ENCODE measurements around the gene SAMD4A. TPM values are rescaled to one million over a fixed set of nuclear protein-coding genes. Genes with fewer than 3 reads are reported as not detected.
"Not testable (repeated sequence)": the region's sequence is repeated elsewhere in the genome, so short reads cannot be mapped to it uniquely, and the experiment has no call there.

The SAMD4A gene
- total RNA-seq, 1 donor from 2014 or later: 4.7 TPM

DNA sequence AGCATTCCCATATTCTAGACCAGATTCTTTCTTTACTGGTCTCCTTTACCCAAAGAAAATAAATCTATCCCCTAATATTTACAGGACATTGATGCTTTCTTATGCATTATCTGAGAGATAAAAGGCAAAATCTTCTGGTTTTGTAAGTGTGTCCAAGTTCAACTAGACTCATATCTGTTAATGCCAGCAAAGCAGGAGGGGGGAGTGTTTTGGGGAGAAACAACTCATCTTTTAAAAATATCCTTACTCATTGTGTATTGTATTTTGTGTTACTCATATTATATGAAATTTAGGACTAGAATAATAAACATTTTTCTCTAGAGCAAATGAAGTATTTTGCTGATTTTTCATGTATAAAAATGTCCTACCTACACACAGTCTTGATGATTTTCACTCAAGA lies 54.8 kb downstream of the SAMD4A start:
- Mint-ChIP-seq H3K4me1 (peaks cover 17% of the 10 kb centered on the region), H3K4me3 (no peak overlapping the region), H3K27ac (ENCODE audit: unreplicated experiment) (no peak overlapping the region), H3K27me3 (ENCODE audit: low read depth) (no peaks in the 10 kb centered on the region), H3K36me3 (ENCODE audit: low read depth) (peaks cover 6% of the 10 kb centered on the region), H3K9me3 (peaks cover 5% of the 10 kb centered on the region)
- no peak for DNase-seq (ENCODE audit: low read depth, low spot score)
- no peak for TF ChIP-seq CTCF (conservative IDR thresholded peaks at IDR 0.05)

GRCh38 chr14:54622192-54622958 lies 55.4 kb downstream of the SAMD4A start:
- TF ChIP-seq CTCF (conservative IDR thresholded peaks at IDR 0.05): no peak
- no peak for DNase-seq (ENCODE audit: low read depth, low spot score)
- Mint-ChIP-seq H3K27me3 (ENCODE audit: low read depth) (no peaks in the 10 kb centered on the region), H3K4me1 (peaks cover 24% of the 10 kb centered on the region), H3K36me3 (ENCODE audit: low read depth) (peaks cover 6% of the 10 kb centered on the region), H3K9me3 (peaks cover 5% of the 10 kb centered on the region), H3K4me3 (no peak overlapping the region), H3K27ac (ENCODE audit: unreplicated experiment) (peak overlapping the region; percentile 70)

GRCh38 chr14:54623279-54624004 lies 56.5 kb downstream of the SAMD4A start:
- no peak for DNase-seq (ENCODE audit: low read depth, low spot score)
- no peak overlapping the region for H3K4me3 Mint-ChIP-seq
- peaks cover 35% of the 10 kb centered on the region for H3K4me1 Mint-ChIP-seq
- no peaks in the 10 kb centered on the region for H3K9me3 Mint-ChIP-seq
- no peak overlapping the region for H3K27ac Mint-ChIP-seq (ENCODE audit: unreplicated experiment)
- TF ChIP-seq CTCF (conservative IDR thresholded peaks at IDR 0.05): no peak
- H3K27me3 Mint-ChIP-seq (ENCODE audit: low read depth): no peaks in the 10 kb centered on the region
- H3K36me3 Mint-ChIP-seq (ENCODE audit: low read depth): peaks cover 2% of the 10 kb centered on the region

- H3K36me3 Mint-ChIP-seq (ENCODE audit: low read depth); H3K27ac Mint-ChIP-seq (ENCODE audit: unreplicated experiment); H3K4me3 Mint-ChIP-seq; H3K27me3 Mint-ChIP-seq (ENCODE audit: low read depth); DNase-seq (ENCODE audit: low read depth, low spot score); H3K9me3 Mint-ChIP-seq: not testable (repeated sequence)
- peaks cover 35% of the 10 kb centered on the region for H3K4me1 Mint-ChIP-seq
Observed at GRCh38 chr14:54624005-54624358, 57.1 kb downstream of the SAMD4A start.

DNA sequence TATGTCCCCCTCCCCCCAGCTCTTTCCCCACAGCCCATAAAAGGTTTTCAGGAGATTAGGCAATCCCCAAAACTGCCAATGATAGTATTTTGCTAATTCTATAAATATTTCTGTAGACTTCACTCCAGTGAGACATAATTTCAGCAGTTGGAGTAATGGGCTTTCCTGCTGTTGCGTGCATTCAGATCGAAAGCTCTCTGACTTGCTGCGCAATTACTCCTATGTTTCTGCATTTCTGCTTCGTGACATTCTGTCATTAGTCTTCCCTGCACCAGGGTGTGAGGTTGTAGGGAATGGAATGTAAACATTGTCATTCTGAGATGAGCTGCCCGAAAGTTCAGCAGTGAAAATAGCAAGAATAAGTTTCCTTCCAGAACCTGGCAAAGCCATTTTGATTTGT lies 58.2 kb downstream of the SAMD4A start:
- Mint-ChIP-seq H3K27ac (ENCODE audit: unreplicated experiment) (no peak overlapping the region), H3K4me1 (peaks cover 35% of the 10 kb centered on the region), H3K9me3 (no peaks in the 10 kb centered on the region), H3K4me3 (no peak overlapping the region), H3K36me3 (ENCODE audit: low read depth) (no peaks in the 10 kb centered on the region), H3K27me3 (ENCODE audit: low read depth) (no peaks in the 10 kb centered on the region)
- no peak for DNase-seq (ENCODE audit: low read depth, low spot score)
- TF ChIP-seq CTCF (conservative IDR thresholded peaks at IDR 0.05): no peak

DNA sequence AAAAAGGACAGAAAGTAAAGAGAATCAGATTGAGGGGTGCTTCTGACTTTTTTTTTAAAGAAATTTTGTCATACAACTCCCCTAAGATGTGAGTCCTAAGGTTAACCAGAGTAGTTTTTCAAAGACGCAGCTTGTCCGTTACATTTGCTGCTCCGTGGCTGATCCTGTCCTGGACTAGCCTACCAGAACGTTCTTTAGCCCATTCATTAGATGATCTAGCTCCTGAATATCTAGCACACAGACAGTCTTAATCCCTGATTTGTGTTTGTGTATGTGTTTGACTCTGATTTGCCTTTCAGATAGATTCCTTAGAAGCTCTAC lies 60.3 kb downstream of the SAMD4A start:
- Mint-ChIP-seq H3K4me3 (no peak overlapping the region), H3K36me3 (ENCODE audit: low read depth) (no peaks in the 10 kb centered on the region), H3K27ac (ENCODE audit: unreplicated experiment) (peak overlapping the region; percentile 96), H3K4me1 (peaks cover 35% of the 10 kb centered on the region), H3K9me3 (no peaks in the 10 kb centered on the region), H3K27me3 (ENCODE audit: low read depth) (no peaks in the 10 kb centered on the region)
- DNase-seq (ENCODE audit: low read depth, low spot score): no peak
- TF ChIP-seq CTCF (conservative IDR thresholded peaks at IDR 0.05): no peak
